ENCODE data around the gene INKA1.
"Not testable (repeated sequence)": the region's sequence is repeated elsewhere in the genome, so short reads cannot be mapped to it uniquely, and the experiment has no call there.

INKA1 gene

GRCh38 chr3:49813497-49814174 lies 10.6 kb downstream of the INKA1 start, which contains the start of gene UBA7:
Gene UBA7, minus strand, starts transcription at chr3:49813953. Its CDS starts 166 bp downstream, at chr3:49813787.
- peak; percentile 81 for DNase-seq

- DNase-seq = not testable (repeated sequence)
Observed at GRCh38 chr3:49823131-49823530, 20.1 kb downstream of the INKA1 start.

GRCh38 chr3:49826016-49826415 lies 23.0 kb downstream of the INKA1 start:
- DNase-seq = no peak

- DNase-seq = no peak
Observed at GRCh38 chr3:49831341-49831740, 28.3 kb downstream of the INKA1 start.

- peak; percentile 89 for DNase-seq
Observed at GRCh38 chr3:49839193-49839809, 36.2 kb downstream of the INKA1 start.

- DNase-seq = no peak
Observed at GRCh38 chr3:49840388-49840787, 37.3 kb downstream of the INKA1 start.

GRCh38 chr3:49841126-49841696 lies 38.1 kb downstream of the INKA1 start:
- no peak for DNase-seq

GRCh38 chr3:49841806-49842205 lies 38.7 kb downstream of the INKA1 start:
- DNase-seq = no peak

GRCh38 chr3:49842843-49843517 lies 39.9 kb downstream of the INKA1 start:
- no peak for DNase-seq

GRCh38 chr3:49844464-49845183 lies 41.6 kb downstream of the INKA1 start:
- DNase-seq = no peak

GRCh38 chr3:49845694-49846093 lies 42.6 kb downstream of the INKA1 start:
- DNase-seq = no peak

Data from activated CD8-positive, alpha-beta memory T cell treated with anti-CD3 and anti-CD28 coated beads for 24 hours (primary cell).